CD4-positive, alpha-beta T cell treated with Interleukin-17A for 4 hours (primary cell): ENCODE results near the gene SLC47A1.
"Not testable (repeated sequence)": the region's sequence is repeated elsewhere in the genome, so short reads cannot be mapped to it uniquely, and the experiment has no call there.

ENCODE experiments used
- DNase-seq: peaks from one replicate; pipeline ENCODE4 v3.0.0-alpha.2; 2020; ENCODE audit warnings: mixed read lengths

Gene SLC47A1

GRCh38 chr17:19533718-19534561 is at the start of gene SLC47A1:
SLC47A1 (plus strand) TSS chr17:19533854; CDS start chr17:19533940, 86 bp downstream.
- DNase-seq: peak; percentile 14

GRCh38 chr17:19485800-19486340 is 47.8 kb upstream of the SLC47A1 start:
- no peak for DNase-seq

DNA sequence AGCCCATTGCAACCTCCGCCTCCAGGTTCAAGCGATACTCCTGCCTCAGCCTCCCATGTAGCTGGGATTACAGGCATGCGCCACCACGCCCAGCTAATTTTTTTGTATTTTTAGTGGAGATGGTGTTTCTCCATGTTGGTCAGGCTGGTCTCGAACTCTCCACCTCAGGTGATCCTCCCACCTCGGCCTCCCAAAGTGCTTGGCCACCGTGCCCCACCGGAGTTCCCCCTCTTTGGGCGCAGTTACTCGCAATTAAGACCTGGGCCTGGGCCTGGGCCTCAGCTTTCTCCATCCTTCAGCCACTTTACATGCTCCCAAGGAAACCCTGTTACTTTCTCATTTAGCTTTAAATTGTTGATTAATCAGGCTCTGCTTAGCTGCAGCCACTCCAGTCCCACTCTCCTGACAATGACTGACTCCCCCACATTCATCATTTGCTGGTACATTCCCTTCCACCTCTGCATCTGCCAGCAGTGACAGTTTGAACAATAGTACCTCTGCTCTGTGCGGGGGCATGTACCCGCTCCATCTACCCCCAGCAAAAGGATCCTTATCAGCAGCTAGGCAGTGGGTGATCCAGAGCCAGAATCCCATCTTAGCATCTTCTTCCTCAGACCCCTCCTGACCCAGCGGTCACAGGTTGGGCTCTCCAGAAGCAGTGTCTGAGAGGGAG is 47.2 kb upstream of the SLC47A1 start:
- no peak for DNase-seq

DNA sequence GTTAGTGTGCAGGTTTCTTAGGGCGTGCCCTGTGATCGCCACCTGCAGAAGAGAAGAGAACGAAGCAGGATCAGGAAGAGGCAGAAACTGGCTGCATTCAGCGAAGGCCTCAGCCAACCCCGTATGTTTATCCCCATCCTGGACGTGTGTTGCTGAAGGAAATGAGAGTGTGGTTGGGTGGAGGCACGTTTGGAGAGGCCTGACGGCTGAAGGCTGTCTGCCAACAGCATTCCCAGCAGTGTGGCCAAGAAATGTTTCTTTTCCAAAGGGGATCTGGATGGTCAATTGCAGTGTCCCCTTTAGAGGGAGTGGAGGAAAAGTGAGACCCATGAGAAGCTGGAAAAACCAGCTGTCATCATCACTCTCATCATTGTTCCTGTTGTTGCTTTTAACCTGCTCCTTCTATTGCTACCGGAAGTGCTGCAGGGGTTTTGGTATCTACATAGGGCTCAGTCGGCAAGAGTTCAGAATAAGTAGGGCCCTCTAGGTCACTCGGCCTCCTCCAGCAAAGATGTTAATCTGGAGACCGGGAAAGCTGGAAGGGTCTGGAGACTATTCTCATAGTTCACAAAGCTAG is 46.5 kb upstream of the SLC47A1 start:
- no peak for DNase-seq

DNA sequence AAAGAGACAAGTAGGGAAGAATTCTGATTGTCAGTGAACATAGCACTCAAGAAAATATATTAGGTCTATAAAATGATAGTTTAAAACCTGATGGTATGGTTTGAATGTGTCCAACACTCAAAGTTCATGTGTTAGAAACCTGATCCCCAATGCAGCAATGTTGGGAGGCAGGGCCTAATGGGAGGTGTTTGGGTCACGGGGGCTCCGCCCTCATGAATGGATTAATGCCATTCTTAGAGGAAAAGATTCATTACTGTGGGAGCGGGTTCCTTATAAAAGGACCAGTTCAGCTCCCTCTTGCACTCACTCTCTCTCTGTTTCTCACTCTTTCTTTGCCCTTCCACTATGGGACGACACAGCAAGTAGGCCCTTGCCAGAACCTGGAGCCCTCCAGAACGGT is 41.5 kb upstream of the SLC47A1 start:
- no peak for DNase-seq

GRCh38 chr17:19494961-19495806 is 38.5 kb upstream of the SLC47A1 start:
- DNase-seq: no peak

DNA sequence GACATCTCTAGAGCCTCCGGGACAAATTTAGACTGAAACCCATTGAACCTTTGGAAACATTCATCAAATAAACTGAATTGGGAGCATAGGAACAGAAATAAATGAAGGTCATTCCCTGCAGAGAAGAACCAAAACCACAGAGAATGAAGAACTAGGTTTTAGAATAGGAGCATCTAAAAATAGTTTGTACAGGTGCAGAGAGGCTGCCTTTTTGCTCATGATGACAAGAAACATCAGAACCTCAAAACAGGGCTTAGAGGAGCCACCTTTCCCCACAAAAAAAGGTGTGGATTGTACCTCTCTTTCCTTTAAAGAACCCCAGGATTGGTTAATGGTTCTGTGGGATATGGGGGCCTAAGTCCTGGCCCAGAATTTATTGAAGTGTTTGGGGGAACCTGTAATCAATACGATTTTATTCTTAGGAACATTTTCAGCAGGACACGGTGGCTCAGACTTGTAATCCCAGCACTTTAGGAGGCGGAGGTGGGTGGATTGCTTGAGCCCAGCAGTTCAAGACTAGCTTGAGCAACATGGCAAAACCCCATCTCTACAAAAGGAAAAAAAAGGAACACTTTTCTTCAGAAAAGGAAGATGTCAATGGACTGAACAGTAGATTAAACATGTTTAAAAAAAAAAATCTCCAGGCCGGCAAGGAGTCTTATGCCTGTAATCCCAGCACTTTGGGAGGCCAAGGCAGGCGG is 37.7 kb upstream of the SLC47A1 start:
- DNase-seq: no peak

GRCh38 chr17:19497624-19498023 is 36.0 kb upstream of the SLC47A1 start:
- DNase-seq: no peak

DNA sequence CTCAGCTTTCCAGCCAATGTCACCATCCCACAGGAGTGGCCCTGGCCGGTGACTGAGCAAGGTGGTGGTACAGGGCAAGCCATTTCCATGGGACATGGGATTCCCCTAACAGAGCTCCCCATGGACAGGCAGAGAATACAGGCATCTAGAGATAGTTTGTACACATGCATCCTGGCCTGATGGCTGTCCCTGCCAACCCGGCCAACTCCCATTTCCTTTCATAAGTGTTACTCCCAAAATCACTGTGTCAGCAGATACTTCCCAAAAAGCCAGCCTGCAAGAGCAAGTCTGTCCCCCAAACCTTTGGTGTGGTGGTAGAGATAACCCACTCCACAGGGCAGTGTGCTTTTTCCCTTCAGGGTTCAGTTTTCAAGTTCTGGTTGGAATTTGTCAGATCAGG is 32.4 kb upstream of the SLC47A1 start:
- no peak for DNase-seq

DNA sequence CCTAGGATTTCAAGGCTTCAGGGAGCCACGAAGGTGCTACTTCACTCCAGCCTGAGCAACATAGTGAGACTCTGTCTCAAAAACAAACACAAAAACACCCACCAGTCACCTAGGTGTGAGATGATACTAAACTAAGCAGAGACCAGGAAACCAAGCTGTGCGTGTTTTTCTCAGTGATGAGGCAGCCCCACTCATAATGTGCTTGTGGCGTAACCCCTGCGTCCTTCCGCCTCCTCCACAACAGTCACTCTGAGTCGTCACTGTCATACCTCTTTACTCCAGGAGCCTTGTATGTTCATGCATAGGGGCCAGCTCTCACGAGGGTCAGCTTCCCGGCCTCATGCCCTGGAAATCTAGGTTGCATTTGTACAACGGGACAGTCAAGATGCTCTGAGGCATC is 31.1 kb upstream of the SLC47A1 start:
- peak; percentile 29 for DNase-seq

GRCh38 chr17:19505561-19505960 is 28.1 kb upstream of the SLC47A1 start:
- DNase-seq: not testable (repeated sequence)

DNA sequence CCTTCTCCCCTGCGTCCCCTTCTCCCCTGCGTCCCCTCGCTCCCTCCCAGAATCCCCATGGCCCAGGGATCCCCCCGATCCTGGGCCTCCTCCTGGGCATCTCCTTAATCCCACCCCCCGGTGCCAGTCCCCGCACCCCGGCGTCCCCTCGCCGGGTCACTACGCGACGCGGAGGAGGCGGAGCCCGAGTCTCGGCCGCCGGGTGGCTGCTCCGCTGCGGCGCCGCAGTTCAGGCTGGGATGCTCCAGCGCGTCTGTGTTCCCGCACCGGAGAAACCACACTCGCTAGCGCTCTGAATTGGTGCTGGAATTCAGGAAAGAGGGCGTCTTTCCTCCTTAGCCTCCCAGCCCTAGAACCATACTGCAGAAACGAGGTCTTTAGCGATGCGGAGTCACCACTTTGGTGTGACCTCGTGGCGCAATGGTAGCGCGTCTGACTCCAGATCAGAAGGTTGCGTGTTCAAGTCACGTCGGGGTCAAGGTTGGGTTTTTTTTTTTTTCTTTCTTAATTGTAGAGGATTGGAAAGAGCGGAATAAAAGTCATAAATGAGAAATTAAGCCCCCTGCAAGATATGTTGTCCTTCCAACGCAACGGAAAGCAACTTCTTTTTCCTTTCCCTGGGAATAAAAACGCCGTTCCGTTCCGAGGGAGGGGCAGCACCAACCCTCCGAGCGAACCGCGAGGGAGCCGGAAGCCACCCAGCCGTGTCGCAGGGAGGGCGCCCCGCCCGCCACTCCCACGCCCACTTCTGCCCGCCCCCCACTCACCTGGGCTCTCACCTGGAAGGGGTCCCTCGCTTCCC is 25.7 kb upstream of the SLC47A1 start:
- DNase-seq: peak; percentile 84

GRCh38 chr17:19508577-19508867 is 25.1 kb upstream of the SLC47A1 start:
- no peak for DNase-seq

DNA sequence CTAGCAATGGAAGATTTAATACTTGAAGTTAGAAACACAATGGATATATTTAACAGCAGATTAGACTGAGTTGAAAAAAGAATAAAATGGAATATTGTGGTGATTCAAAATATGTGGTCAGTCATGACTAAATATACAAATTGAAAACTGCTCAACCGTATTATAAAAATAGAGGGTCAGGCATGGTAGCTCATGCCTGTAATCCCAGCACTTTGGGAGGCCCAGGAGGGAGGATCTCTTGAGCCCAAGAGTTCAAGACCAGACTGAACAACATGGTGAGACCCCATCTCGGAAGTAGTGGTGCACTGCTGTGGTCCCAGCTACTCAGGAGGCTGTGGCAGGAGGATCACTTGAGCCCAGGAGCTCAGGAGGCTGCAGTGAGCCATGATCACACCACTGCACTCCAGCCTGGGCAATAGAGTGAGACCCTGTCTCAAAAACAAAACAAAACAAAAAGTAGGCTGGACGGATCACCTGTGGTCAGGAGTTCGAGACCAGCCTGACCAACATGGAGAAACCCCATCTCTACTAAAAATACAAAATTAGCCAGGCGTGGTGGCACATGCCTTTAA is 24.3 kb upstream of the SLC47A1 start:
- not testable (repeated sequence) for DNase-seq

DNA sequence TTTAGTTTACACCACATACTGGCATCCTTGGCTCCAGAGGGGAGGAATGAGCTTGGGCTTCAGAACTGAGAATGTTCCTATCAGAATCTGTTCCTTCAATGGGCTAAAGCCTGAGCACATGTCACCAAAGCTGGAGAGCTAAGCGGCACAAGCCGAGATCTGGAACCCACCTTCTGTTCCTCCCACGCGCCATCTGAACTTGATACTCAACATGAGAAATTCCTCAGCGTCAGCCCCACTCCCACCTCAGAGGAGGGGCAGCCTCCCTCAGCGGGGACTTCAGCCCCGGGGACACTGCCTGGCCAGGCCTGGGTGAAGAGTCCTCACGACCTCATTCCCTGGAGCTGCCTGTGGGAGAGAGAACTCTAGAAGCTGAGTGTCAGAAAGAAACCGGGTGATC is 22.8 kb upstream of the SLC47A1 start:
- no peak for DNase-seq

DNA sequence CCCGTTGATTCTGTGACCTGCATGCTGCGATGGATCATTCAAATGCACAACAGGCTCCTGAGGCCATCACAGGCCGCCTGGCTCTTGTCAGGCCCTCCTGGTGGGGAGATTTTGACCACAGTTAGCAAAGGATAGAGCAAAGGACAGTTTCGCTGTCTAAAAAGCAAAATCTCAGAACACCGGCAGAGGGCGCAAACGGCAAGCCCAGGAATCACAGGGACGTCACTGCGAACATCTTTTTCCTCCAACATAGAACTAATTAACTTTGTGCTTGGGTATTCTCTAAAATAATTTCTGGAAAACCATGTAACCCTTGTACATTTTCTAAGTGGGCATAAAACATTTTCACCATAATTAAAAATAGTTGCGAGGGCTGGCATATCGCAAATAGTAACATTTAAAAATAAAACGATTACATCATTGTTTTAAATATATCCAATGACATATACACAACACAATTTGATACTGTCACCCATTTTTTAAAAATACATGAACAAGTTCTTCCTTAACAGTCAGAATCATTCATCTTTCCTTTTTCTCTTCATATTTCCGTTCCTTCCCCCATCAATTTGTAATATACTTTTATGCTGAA is 19.7 kb upstream of the SLC47A1 start:
- peak; percentile 79 for DNase-seq

- no peak for DNase-seq
Measured at GRCh38 chr17:19517699-19518098, 16.0 kb upstream of the SLC47A1 start.

GRCh38 chr17:19519388-19520291 is 14.0 kb upstream of the SLC47A1 start:
- not testable (repeated sequence) for DNase-seq

GRCh38 chr17:19520641-19521040 is 13.0 kb upstream of the SLC47A1 start:
- no peak for DNase-seq
